HepG2 (cell line): ENCODE results near the gene SNAPC4. TPM values are rescaled to one million over a fixed set of nuclear protein-coding genes. Genes with fewer than 3 reads are reported as not detected.
A peak's percentile ranks its signal among the peaks of the same experiment; 100 is the strongest.

Source experiments
- CBFB ChIP-seq: sonication (generic); formaldehyde crosslinking; IDR thresholded peaks from 2 replicates; pipeline ENCODE4 v1.4.0; 2020; ENCODE audit warnings: missing genetic modification reagents
- GABPA ChIP-seq, 2 experiments: IDR thresholded peaks; 2 replicates each; pipeline ENCODE4 v1.6.1; 2011 to 2016; ENCODE audit warnings: low read depth in 2 of 2, low read length in 1 of 2, missing biosample characterization in 1 of 2, missing genetic modification characterization in 1 of 2
- KAT2B ChIP-seq: fragments of 150-350 bp; IDR thresholded peaks from 2 replicates; pipeline ENCODE4 v1.6.1; 2014; ENCODE audit warnings: low read depth, low read length, borderline replicate concordance
- KDM5B ChIP-seq: sonication (generic); formaldehyde crosslinking; IDR thresholded peaks from 2 replicates; pipeline ENCODE4 v1.4.0; 2020; ENCODE audit warnings: missing genetic modification reagents, mild to moderate bottlenecking, borderline replicate concordance
- MED8 ChIP-seq: sonication (generic); formaldehyde crosslinking; IDR thresholded peaks from 2 replicates; pipeline ENCODE4 v1.8.1; 2023; ENCODE audit warnings: mild to moderate bottlenecking, missing genetic modification reagents; ENCODE audit not compliant: insufficient replicate concordance
- NFE2L1 ChIP-seq: sonication (generic); formaldehyde crosslinking; IDR thresholded peaks from 2 replicates; pipeline ENCODE4 v1.4.0; 2020; ENCODE audit warnings: missing genetic modification reagents, mild to moderate bottlenecking, borderline replicate concordance
- SKI ChIP-seq: fragments of 450-650 bp; IDR thresholded peaks from one replicate; pipeline ENCODE4 v1.6.1; 2018; ENCODE audit warnings: mild to moderate bottlenecking; ENCODE audit not compliant: partially characterized antibody
- TOPORS ChIP-seq: sonication (generic); formaldehyde crosslinking; IDR thresholded peaks from 2 replicates; pipeline ENCODE4 v1.8.0; 2023; ENCODE audit warnings: mild to moderate bottlenecking, missing genetic modification reagents
- U2AF1 ChIP-seq: fragments of 200-400 bp; formaldehyde crosslinking; optimal IDR thresholded peaks from 2 replicates; pipeline ENCODE3; 2017; ENCODE audit warnings: mild to moderate bottlenecking, low read depth, low read length
- ZNF12 ChIP-seq: sonication (generic); formaldehyde crosslinking; IDR thresholded peaks from 2 replicates; pipeline ENCODE4 v1.5.0; 2020; ENCODE audit warnings: missing genetic modification reagents
- ZNF317 ChIP-seq: sonication (generic); formaldehyde crosslinking; IDR thresholded peaks from 2 replicates; pipeline ENCODE4 v1.5.0; 2020; ENCODE audit warnings: mild to moderate bottlenecking, missing genetic modification reagents
- ZNF441 ChIP-seq: sonication (generic); formaldehyde crosslinking; IDR thresholded peaks from 2 replicates; pipeline ENCODE4 v1.7.0; 2021; ENCODE audit warnings: missing genetic modification reagents, borderline replicate concordance
- ZNF484 ChIP-seq: sonication (generic); formaldehyde crosslinking; IDR thresholded peaks from 2 replicates; pipeline ENCODE4 v1.5.1; 2020; ENCODE audit warnings: mild to moderate bottlenecking, low read depth, missing genetic modification reagents, borderline replicate concordance
- ZNF567 ChIP-seq: sonication (generic); formaldehyde crosslinking; IDR thresholded peaks from 2 replicates; pipeline ENCODE4 v1.8.1; 2023; ENCODE audit warnings: mild to moderate bottlenecking, missing genetic modification reagents, borderline replicate concordance
- ZNF569 ChIP-seq: sonication (generic); formaldehyde crosslinking; IDR thresholded peaks from 2 replicates; pipeline ENCODE4 v1.5.0; 2020; ENCODE audit warnings: mild to moderate bottlenecking, missing genetic modification reagents, moderate library complexity, borderline replicate concordance
- ZNF652 ChIP-seq: IDR thresholded peaks from 2 replicates; pipeline ENCODE4 v1.6.1; 2016; ENCODE audit warnings: low read depth, borderline replicate concordance
- ZNF746 ChIP-seq: sonication (generic); formaldehyde crosslinking; IDR thresholded peaks from 2 replicates; pipeline ENCODE4 v1.8.0; 2022; ENCODE audit warnings: mild to moderate bottlenecking, missing genetic modification reagents
- ZNF749 ChIP-seq: sonication (generic); formaldehyde crosslinking; IDR thresholded peaks from 2 replicates; pipeline ENCODE4 v1.8.0; 2022; ENCODE audit warnings: mild to moderate bottlenecking, missing genetic modification reagents, moderate library complexity, borderline replicate concordance
- polyA plus RNA-seq, 8 experiments: library from polyadenylated mRNA; depleted of rRNA in 3 of 8; stranded (reverse) in 7 of 8; unstranded in 1 of 8; fragments of >200 nt; fragmentation: Illumina TruSeq in 4 of 8; extraction: Trizol in 4 of 8; gene quantifications; 2 replicates each; pipeline versions ENCODE4 v1.2.1 to v1.2.3, GENCODE V29; 2011 to 2016; ENCODE audit warnings: low read depth in 4 of 8, missing spikeins in 1 of 8, mixed read lengths in 1 of 8; ENCODE audit not compliant: insufficient read depth in 1 of 8
- total RNA-seq, 5 experiments: library from RNA; depleted of rRNA; stranded (reverse); fragments of >200 nt; fragmentation: Illumina TruSeq; extraction: Trizol; gene quantifications; 2 replicates each; pipeline ENCODE4 v1.2.3, GENCODE V29; 2016; ENCODE audit warnings: low read depth in 1 of 5
- TF ChIP-seq, protein P1 (sequence below): sonication (generic); formaldehyde crosslinking; IDR thresholded peaks from 2 replicates; pipeline ENCODE4 v1.5.0; 2020; ENCODE audit warnings: mild to moderate bottlenecking, missing genetic modification reagents
- TF ChIP-seq, protein P2 (sequence below): IDR thresholded peaks from 2 replicates; pipeline ENCODE4 v1.6.1; 2016; ENCODE audit warnings: missing genetic modification reagents, missing compliant biosample characterization
- TF ChIP-seq, protein P3 (sequence below): sonication (generic); formaldehyde crosslinking; IDR thresholded peaks from 2 replicates; pipeline ENCODE4 v1.8.1; 2023; ENCODE audit warnings: mild to moderate bottlenecking, inconsistent platforms, moderate library complexity, missing genetic modification reagents, borderline replicate concordance
- TF ChIP-seq, protein P4 (sequence below): sonication (generic); formaldehyde crosslinking; IDR thresholded peaks from 2 replicates; pipeline ENCODE4 v1.4.0; 2020; ENCODE audit warnings: missing genetic modification reagents
- TF ChIP-seq, protein P5 (sequence below): sonication (generic); formaldehyde crosslinking; IDR thresholded peaks from 2 replicates; pipeline ENCODE4 v1.4.0; 2020; ENCODE audit warnings: missing genetic modification reagents

SNAPC4 gene
- total and polyA plus RNA-seq, 2 of the 13 experiments (the other 11 are each of a cell fraction or from before 2014, with no cell fraction given) = 2.0 to 6.0 TPM

DNA sequence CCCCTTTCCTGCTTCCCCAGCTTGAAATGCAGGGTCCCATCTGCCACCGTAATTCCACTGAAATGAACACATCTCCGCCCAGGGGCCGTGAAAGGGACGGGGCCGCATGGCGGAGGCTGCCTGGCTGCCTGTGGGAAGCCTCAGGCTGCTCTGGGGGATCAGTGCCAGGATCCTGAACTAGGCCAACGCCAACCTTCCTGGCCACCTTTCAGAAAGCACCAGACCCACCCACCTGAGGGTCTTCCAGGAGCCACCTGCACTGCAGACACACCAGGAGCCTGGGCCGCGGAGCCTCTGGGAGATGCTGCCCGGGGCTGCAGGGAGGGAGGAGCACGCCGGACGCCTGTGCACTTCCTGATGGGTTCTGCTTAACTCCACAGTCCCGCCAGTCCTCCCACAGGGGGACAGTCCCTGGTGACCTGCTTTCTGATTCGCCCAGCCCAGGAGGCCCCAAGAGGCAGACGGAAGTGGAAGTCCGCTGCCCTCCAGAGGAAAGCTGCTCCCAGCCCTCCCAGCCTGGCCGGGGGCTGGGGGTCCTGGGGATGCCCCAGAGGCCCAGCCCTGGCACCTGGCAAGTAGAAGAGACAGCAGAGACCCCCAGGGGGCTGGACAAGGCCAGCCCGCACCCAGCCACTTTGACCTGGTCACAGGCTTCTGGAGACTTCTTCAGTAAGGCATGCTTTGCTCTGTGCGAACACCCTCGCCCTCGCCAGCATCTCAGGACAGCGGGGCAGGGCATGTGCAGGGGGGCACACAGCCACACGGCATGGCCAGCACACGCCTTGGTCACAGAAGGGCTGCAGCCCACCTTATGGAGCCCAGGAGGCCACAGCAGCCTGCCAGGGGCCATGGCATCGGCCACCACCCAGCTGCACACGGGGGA, 26.4 kb downstream of the SNAPC4 start, which contains the start of gene CARD9 (continued):
- TF ChIP-seq, protein P1, sequence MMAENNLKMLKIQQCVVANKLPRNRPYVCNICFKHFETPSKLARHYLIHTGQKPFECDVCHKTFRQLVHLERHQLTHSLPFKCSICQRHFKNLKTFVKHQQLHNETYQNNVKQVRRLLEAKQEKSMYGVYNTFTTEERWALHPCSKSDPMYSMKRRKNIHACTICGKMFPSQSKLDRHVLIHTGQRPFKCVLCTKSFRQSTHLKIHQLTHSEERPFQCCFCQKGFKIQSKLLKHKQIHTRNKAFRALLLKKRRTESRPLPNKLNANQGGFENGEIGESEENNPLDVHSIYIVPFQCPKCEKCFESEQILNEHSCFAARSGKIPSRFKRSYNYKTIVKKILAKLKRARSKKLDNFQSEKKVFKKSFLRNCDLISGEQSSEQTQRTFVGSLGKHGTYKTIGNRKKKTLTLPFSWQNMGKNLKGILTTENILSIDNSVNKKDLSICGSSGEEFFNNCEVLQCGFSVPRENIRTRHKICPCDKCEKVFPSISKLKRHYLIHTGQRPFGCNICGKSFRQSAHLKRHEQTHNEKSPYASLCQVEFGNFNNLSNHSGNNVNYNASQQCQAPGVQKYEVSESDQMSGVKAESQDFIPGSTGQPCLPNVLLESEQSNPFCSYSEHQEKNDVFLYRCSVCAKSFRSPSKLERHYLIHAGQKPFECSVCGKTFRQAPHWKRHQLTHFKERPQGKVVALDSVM (CRISPR knock-in tag) = no peak
- TF ChIP-seq ZNF12 (CRISPR knock-in tag) (no peak), CBFB (CRISPR knock-in tag) (0 out of 2 replicates have a peak, but pooled peaks have one; percentile 22), TOPORS (CRISPR knock-in tag) (no peak), GABPA (IDR thresholded peaks at IDR 0.05; ENCODE audit: low read depth, low read length) (no peak), GABPA (CRISPR knock-in tag; IDR thresholded peaks at IDR 0.05; ENCODE audit: low read depth) (peak; percentile 73), KAT2B (no peak), ZNF569 (CRISPR knock-in tag) (no peak), ZNF746 (CRISPR knock-in tag) (no peak), ZNF749 (CRISPR knock-in tag) (no peak), SKI (no peak), ZNF652 (CRISPR knock-in tag) (no peak), ZNF441 (no peak), MED8 (peak; percentile 5), KDM5B (CRISPR knock-in tag) (0 out of 2 replicates have a peak, but pooled peaks have one; percentile 30), U2AF1 (no peak), ZNF317 (CRISPR knock-in tag) (no peak), NFE2L1 (CRISPR knock-in tag) (no peak), ZNF484 (CRISPR knock-in tag) (no peak), ZNF567 (no peak)
- TF ChIP-seq, protein P2, sequence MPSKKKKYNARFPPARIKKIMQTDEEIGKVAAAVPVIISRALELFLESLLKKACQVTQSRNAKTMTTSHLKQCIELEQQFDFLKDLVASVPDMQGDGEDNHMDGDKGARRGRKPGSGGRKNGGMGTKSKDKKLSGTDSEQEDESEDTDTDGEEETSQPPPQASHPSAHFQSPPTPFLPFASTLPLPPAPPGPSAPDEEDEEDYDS (CRISPR knock-in tag) = 0 out of 2 replicates have a peak, but pooled peaks have one; percentile 50
- TF ChIP-seq, protein P3, sequence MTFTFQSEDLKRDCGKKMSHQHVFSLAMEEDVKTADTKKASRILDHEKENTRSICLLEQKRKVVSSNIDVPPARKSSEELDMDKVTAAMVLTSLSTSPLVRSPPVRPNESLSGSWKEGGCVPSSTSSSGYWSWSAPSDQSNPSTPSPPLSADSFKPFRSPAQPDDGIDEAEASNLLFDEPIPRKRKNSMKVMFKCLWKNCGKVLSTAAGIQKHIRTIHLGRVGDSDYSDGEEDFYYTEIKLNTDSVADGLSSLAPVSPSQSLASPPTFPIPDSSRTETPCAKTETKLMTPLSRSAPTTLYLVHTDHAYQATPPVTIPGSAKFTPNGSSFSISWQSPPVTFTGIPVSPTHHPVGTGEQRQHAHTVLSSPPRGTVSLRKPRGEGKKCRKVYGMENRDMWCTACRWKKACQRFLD = 0 out of 2 replicates have a peak, but pooled peaks have one; percentile 43
- TF ChIP-seq, protein P4, sequence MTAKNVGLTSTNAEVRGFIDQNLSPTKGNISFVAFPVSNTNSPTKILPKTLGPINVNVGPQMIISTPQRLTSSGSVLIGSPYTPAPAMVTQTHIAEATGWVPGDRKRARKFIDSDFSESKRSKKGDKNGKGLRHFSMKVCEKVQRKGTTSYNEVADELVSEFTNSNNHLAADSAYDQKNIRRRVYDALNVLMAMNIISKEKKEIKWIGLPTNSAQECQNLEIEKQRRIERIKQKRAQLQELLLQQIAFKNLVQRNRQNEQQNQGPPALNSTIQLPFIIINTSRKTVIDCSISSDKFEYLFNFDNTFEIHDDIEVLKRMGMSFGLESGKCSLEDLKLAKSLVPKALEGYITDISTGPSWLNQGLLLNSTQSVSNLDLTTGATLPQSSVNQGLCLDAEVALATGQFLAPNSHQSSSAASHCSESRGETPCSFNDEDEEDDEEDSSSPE = peak; percentile 54
- TF ChIP-seq, protein P5, sequence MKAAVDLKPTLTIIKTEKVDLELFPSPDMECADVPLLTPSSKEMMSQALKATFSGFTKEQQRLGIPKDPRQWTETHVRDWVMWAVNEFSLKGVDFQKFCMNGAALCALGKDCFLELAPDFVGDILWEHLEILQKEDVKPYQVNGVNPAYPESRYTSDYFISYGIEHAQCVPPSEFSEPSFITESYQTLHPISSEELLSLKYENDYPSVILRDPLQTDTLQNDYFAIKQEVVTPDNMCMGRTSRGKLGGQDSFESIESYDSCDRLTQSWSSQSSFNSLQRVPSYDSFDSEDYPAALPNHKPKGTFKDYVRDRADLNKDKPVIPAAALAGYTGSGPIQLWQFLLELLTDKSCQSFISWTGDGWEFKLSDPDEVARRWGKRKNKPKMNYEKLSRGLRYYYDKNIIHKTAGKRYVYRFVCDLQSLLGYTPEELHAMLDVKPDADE (CRISPR knock-in tag) = no peak
